Measurements from ENCODE around the gene EYA4. TPM values are rescaled to one million over a fixed set of nuclear protein-coding genes. Genes with fewer than 3 reads are reported as not detected.

Gene EYA4
- total and polyA plus RNA-seq, 3 donors from 2014 or later = 8.1 to 11.3 (median 10.7) TPM

- H3K4me1 ChIP-seq = no peaks in the 10 kb centered on the region
- H3K9me3 ChIP-seq = no peaks in the 10 kb centered on the region
- no peaks in the 10 kb centered on the region for H3K36me3 ChIP-seq (ENCODE audit: low read depth, missing control alignments)
- TF ChIP-seq POLR2A (IDR thresholded peaks at IDR 0.05) = no peak
- no peak for TF ChIP-seq CTCF (IDR thresholded peaks at IDR 0.05)
- H3K27ac ChIP-seq = no peak overlapping the region
- DNase-seq = no peak
- 91 to 92% methylated on average over 1 of the region's 1 CpG for WGBS, 2 donors
- H3K4me3 ChIP-seq = no peak overlapping the region
- H3K27me3 ChIP-seq = no peaks in the 10 kb centered on the region
- intact Hi-C loops (cut with DNase I; ENCODE audit: low total_unique reads) = no loop called here
Observed at GRCh38 chr6:133337308-133337707, 96.2 kb downstream of the EYA4 start.

DNA sequence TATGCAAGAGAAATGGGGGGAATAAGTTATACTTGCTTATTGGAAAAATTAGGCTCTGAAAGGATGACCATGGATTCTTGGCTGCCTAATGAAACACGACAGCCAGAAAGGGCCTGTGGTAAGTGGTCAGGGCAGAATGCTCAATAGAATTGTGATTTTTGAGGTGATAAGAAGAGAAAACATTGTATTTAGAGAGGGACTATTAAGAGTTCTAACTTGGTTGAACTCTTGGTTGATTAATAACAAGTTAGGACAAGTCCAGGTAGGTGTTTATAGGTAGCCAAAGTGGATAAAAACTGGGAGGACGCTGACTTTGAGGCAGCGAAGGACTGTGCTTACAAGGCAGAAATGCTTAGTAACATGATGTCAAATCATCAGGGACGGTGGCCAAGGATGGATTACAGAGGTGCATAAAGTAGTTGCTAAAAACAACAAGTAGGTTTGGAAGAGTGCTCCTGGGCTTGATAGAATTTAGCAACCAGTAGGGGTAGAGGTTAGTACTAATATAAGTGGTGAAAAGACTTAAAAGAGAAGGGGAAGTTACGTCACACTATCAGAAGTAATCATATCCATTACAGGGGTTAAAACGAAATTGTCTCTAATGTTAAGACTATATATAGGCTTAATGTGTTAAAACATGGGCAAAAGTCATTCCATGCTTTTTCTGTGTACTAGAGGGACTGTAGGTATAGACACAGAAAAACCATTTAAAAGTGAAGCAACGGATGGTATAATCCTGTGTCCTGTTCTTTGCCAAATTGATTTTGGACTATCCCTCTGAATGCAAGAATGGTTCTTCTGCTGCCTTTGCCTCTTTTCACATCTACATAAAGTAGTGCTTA lies 98.6 kb downstream of the EYA4 start:
- no peak for DNase-seq
- H3K36me3 ChIP-seq (ENCODE audit: low read depth, missing control alignments) = no peaks in the 10 kb centered on the region

DNA sequence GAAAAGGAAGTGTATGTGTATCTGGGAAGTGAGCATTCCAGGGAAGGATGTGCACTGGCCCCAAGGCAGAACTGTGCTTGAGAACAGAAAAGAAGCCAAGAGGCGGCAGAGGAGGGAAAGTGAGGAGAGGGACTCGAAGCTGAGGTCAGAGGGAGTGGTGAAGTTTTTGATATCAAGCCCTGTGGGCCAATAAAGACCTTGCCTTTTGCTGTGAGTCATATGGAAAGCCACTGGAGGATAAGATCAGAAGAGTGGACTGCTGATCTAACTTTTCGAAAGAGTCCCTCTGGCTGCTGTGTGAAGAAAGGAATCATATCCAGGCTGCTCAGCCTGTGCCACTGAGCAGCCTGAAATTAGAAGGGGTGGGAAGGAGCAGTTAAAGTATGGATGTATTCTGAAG lies 99.4 kb downstream of the EYA4 start:
- Histone ChIP-seq H3K4me3 (no peak overlapping the region), H3K27ac (no peak overlapping the region), H3K27me3 (no peaks in the 10 kb centered on the region), H3K36me3 (ENCODE audit: low read depth, missing control alignments) (no peaks in the 10 kb centered on the region), H3K9me3 (no peaks in the 10 kb centered on the region), H3K4me1 (no peaks in the 10 kb centered on the region)
- 76 to 77% methylated on average over 3 of the region's 3 CpGs for WGBS, 2 donors
- TF ChIP-seq POLR2A (IDR thresholded peaks at IDR 0.05) (no peak), CTCF (IDR thresholded peaks at IDR 0.05) (no peak)
- no peak for DNase-seq
- intact Hi-C loops (cut with DNase I; ENCODE audit: low total_unique reads) = no loop called here

More for the DNA sequence above, 98.6 kb downstream of the EYA4 start:
- Histone ChIP-seq H3K9me3 (no peaks in the 10 kb centered on the region), H3K27me3 (no peaks in the 10 kb centered on the region), H3K4me3 (no peak overlapping the region), H3K27ac (no peak overlapping the region), H3K4me1 (no peaks in the 10 kb centered on the region)
- TF ChIP-seq CTCF (IDR thresholded peaks at IDR 0.05) (no peak), POLR2A (IDR thresholded peaks at IDR 0.05) (no peak)
- 81 to 90% methylated on average over 7 of the region's 7 CpGs for WGBS, 2 donors
- intact Hi-C loops (cut with DNase I; ENCODE audit: low total_unique reads) = no loop called here

GRCh38 chr6:133341607-133342158 lies 100.5 kb downstream of the EYA4 start:
- Histone ChIP-seq H3K4me1 (no peaks in the 10 kb centered on the region), H3K4me3 (no peak overlapping the region), H3K27me3 (no peaks in the 10 kb centered on the region), H3K36me3 (ENCODE audit: low read depth, missing control alignments) (no peaks in the 10 kb centered on the region), H3K27ac (no peak overlapping the region), H3K9me3 (no peaks in the 10 kb centered on the region)
- TF ChIP-seq POLR2A (IDR thresholded peaks at IDR 0.05) = no peak
- no peak for DNase-seq
- 26 to 43% methylated on average over 1 of the region's 1 CpG for WGBS, 2 donors
- intact Hi-C loops (cut with DNase I; ENCODE audit: low total_unique reads) = no loop called here

GRCh38 chr6:133343220-133343619 lies 102.1 kb downstream of the EYA4 start:
- Histone ChIP-seq H3K36me3 (ENCODE audit: low read depth, missing control alignments) (no peaks in the 10 kb centered on the region), H3K9me3 (no peaks in the 10 kb centered on the region), H3K4me3 (no peak overlapping the region), H3K4me1 (no peaks in the 10 kb centered on the region), H3K27ac (no peak overlapping the region), H3K27me3 (no peaks in the 10 kb centered on the region)
- no peak for DNase-seq
- intact Hi-C loops (cut with DNase I; ENCODE audit: low total_unique reads) = no loop called here
- no peak for TF ChIP-seq CTCF (IDR thresholded peaks at IDR 0.05)
- 82 to 96% methylated on average over 3 of the region's 3 CpGs for WGBS, 2 donors
